Measurements from ENCODE around the gene KIR2DL1.
"Not testable (repeated sequence)": the region's sequence is repeated elsewhere in the genome, so short reads cannot be mapped to it uniquely, and the experiment has no call there.

Gene KIR2DL1

GRCh38 chr19:54771018-54771960 is 1.7 kb downstream of the KIR2DL1 start:
- DNase-seq: not testable (repeated sequence)

GRCh38 chr19:54772666-54773065 is 3.1 kb downstream of the KIR2DL1 start:
- not testable (repeated sequence) for DNase-seq

- DNase-seq: not testable (repeated sequence)
Measured at GRCh38 chr19:54775095-54775815, 5.7 kb downstream of the KIR2DL1 start.

GRCh38 chr19:54775830-54776229 is 6.2 kb downstream of the KIR2DL1 start:
- not testable (repeated sequence) for DNase-seq

GRCh38 chr19:54777851-54778250 is 8.3 kb downstream of the KIR2DL1 start:
- DNase-seq: not testable (repeated sequence)

- not testable (repeated sequence) for DNase-seq
Measured at GRCh38 chr19:54778896-54779295, 9.3 kb downstream of the KIR2DL1 start.

- not testable (repeated sequence) for DNase-seq
Measured at GRCh38 chr19:54782916-54783315, 13.3 kb downstream of the KIR2DL1 start.

GRCh38 chr19:54786091-54786723 is 16.6 kb downstream of the KIR2DL1 start:
- not testable (repeated sequence) for DNase-seq

GRCh38 chr19:54788154-54788553 is 18.6 kb downstream of the KIR2DL1 start:
- not testable (repeated sequence) for DNase-seq

- DNase-seq: no peak
Measured at GRCh38 chr19:54790711-54791110, 21.1 kb downstream of the KIR2DL1 start.

GRCh38 chr19:54791476-54791875 is 21.9 kb downstream of the KIR2DL1 start:
- no peak for DNase-seq

GRCh38 chr19:54792814-54793213 is 23.2 kb downstream of the KIR2DL1 start:
- DNase-seq: no peak

- no peak for DNase-seq
Measured at GRCh38 chr19:54795758-54796157, 26.2 kb downstream of the KIR2DL1 start.

- DNase-seq: no peak
Measured at GRCh38 chr19:54803410-54803809, 33.8 kb downstream of the KIR2DL1 start, which contains the start of gene KIR2DL4. TSS of gene KIR2DL4 (plus strand) at chr19:54803610. CDS start at chr19:54803652, 42 bp downstream.

- DNase-seq: no peak
Measured at GRCh38 chr19:54804101-54804500, 34.5 kb downstream of the KIR2DL1 start.

- no peak for DNase-seq
Measured at GRCh38 chr19:54804571-54804970, 35.0 kb downstream of the KIR2DL1 start.

- no peak for DNase-seq
Measured at GRCh38 chr19:54805665-54806515, 36.3 kb downstream of the KIR2DL1 start.

- DNase-seq: no peak
Measured at GRCh38 chr19:54806516-54806838, 36.9 kb downstream of the KIR2DL1 start.

- DNase-seq: not testable (repeated sequence)
Measured at GRCh38 chr19:54814571-54814970, 45.0 kb downstream of the KIR2DL1 start.

GRCh38 chr19:54816251-54816650 is 46.7 kb downstream of the KIR2DL1 start, which contains the start of gene KIR3DL1:
TSS of gene KIR3DL1 (plus strand) at chr19:54816468.
- DNase-seq: not testable (repeated sequence)

GRCh38 chr19:54817670-54818536 is 48.3 kb downstream of the KIR2DL1 start:
- no peak for DNase-seq
